ENCODE measurements around the gene FCRL6. TPM values are rescaled to one million over a fixed set of nuclear protein-coding genes. Genes with fewer than 3 reads are reported as not detected.

Gene FCRL6
- total RNA-seq, 1 experiment from 2014 or later: not detected

Other genes starting within 250 kb of the FCRL6 start
- 0.33 TPM for gene APCS, start 214.5 kb upstream of the FCRL6 start, total RNA-seq (2021; ENCODE audit: unreplicated experiment)
- 0.90 TPM for gene CRP, start 87.8 kb upstream of the FCRL6 start, total RNA-seq (2021; ENCODE audit: unreplicated experiment)
- 36.1 TPM for gene DUSP23, start 21.4 kb upstream of the FCRL6 start, total RNA-seq (2021; ENCODE audit: unreplicated experiment)
- not detected for gene SLAMF8, start 24.5 kb downstream of the FCRL6 start, total RNA-seq (2021; ENCODE audit: unreplicated experiment)
- gene VSIG8, start 60.3 kb downstream of the FCRL6 start, total RNA-seq (2021; ENCODE audit: unreplicated experiment): not detected
- gene CFAP45, start 97.8 kb downstream of the FCRL6 start, total RNA-seq (2021; ENCODE audit: unreplicated experiment): 1.6 TPM
- gene TAGLN2, start 123.1 kb downstream of the FCRL6 start, total RNA-seq (2021; ENCODE audit: unreplicated experiment): 474 TPM
- gene IGSF9, start 143.3 kb downstream of the FCRL6 start, total RNA-seq (2021; ENCODE audit: unreplicated experiment): 0.51 TPM
- not detected for gene SLAMF9, start 151.9 kb downstream of the FCRL6 start, total RNA-seq (2021; ENCODE audit: unreplicated experiment)
- 4.4 TPM for gene PIGM, start 229.6 kb downstream of the FCRL6 start, total RNA-seq (2021; ENCODE audit: unreplicated experiment)